Upper lobe of right lung (tissue), 1 donor: ENCODE data around the gene ZNF621. TPM values are rescaled to one million over a fixed set of nuclear protein-coding genes. Genes with fewer than 3 reads are reported as not detected.
"Not testable (repeated sequence)": the region's sequence is repeated elsewhere in the genome, so short reads cannot be mapped to it uniquely, and the experiment has no call there.

Source experiments
- ATAC-seq: fragments of 200-7000 bp; cut with Tn5 transposase; one replicate; pipeline ENCODE4 v1.9.1; 2020; ENCODE audit warnings: mild to moderate bottlenecking, moderate library complexity
- DNase-seq: peaks from one replicate; pipeline ENCODE4 v3.0.0-alpha.2; 2020
- H3K27ac ChIP-seq: fragments of 200-600 bp; one replicate; pipeline ENCODE4 v1.8.0; 2022
- H3K27me3 ChIP-seq: fragments of 200-600 bp; one replicate; pipeline ENCODE4 v1.8.0; 2022; ENCODE audit warnings: mild to moderate bottlenecking
- H3K36me3 ChIP-seq: fragments of 200-600 bp; one replicate; pipeline ENCODE4 v1.8.0; 2022
- H3K4me1 ChIP-seq: fragments of 200-600 bp; one replicate; pipeline ENCODE4 v1.8.0; 2022
- H3K4me3 ChIP-seq: fragments of 200-600 bp; one replicate; pipeline ENCODE4 v1.8.0; 2022; ENCODE audit warnings: mild to moderate bottlenecking
- H3K9me3 ChIP-seq: fragments of 200-600 bp; one replicate; pipeline ENCODE4 v1.8.0; 2022
- intact Hi-C: fragments of 100-400 bp; cut with DNase I; formaldehyde crosslinking; loops from one replicate; pipeline ENCODE4 v1.11.0; 2022
- total RNA-seq: library from RNA; stranded (reverse); fragmentation: NEBNext Ultra II Directional; extraction: Animal tissue kit (Norgen Biotek cat#: 25700); gene quantifications from one replicate; pipeline ENCODE4 v1.2.1, GENCODE V29; 2021
- TF ChIP-seq, protein P1 (sequence below): fragments of 200-600 bp; IDR thresholded peaks from one replicate; pipeline ENCODE4 v1.8.0; 2022; ENCODE audit warnings: antibody characterized with exemption
- donor health status: DM: no; HTN: yes; CAD: no; lungs with severe emphysema.

The ZNF621 gene
- total RNA-seq, 1 donor from 2014 or later = 20.1 TPM

DNA sequence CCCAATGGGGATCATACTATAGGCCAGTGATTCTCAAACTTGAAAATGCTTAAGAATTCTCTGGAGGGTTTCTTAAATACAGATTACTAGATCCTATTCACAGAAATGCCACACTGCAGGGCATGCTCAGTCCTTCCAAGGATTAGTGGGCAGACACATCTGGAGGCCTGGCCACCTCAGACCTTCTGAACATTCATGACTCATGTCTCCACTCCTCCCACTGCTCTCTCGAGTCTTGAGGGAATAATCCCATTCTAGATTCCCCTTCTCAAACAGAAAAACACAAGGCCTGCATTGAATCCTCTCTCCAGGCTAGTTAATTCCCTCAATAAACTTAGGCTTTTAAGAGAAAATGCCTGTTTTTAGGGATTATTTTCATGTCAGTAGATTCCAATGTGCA, 22.1 kb downstream of the ZNF621 start:
- Histone ChIP-seq H3K27ac (no peak overlapping the region), H3K36me3 (no peaks in the 10 kb centered on the region), H3K4me3 (no peak overlapping the region), H3K27me3 (no peaks in the 10 kb centered on the region), H3K9me3 (no peaks in the 10 kb centered on the region), H3K4me1 (no peaks in the 10 kb centered on the region)
- TF ChIP-seq, protein P1, sequence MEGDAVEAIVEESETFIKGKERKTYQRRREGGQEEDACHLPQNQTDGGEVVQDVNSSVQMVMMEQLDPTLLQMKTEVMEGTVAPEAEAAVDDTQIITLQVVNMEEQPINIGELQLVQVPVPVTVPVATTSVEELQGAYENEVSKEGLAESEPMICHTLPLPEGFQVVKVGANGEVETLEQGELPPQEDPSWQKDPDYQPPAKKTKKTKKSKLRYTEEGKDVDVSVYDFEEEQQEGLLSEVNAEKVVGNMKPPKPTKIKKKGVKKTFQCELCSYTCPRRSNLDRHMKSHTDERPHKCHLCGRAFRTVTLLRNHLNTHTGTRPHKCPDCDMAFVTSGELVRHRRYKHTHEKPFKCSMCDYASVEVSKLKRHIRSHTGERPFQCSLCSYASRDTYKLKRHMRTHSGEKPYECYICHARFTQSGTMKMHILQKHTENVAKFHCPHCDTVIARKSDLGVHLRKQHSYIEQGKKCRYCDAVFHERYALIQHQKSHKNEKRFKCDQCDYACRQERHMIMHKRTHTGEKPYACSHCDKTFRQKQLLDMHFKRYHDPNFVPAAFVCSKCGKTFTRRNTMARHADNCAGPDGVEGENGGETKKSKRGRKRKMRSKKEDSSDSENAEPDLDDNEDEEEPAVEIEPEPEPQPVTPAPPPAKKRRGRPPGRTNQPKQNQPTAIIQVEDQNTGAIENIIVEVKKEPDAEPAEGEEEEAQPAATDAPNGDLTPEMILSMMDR = no peak
- ATAC-seq (no peak), DNase-seq (no peak)
- intact Hi-C loops = no loop called here

DNA sequence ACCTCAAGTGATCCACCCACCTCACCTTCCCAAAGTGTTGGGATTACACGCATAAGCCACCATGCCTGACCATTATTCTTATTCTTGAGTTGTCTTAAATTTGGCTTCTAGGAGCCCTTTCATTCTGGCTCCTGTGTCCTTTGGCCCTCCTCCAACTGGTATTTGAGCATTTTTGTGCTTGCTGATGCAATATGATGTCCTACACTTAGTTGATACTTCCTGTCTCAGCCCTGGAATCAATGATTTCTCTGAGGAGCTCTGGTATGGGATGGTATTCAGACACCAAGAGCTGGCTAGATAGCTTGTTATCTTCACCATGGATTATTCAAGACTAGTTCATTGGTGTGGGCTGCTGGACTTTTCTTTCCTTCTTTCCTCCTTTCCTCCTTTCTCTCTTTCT, 25.4 kb downstream of the ZNF621 start:
- ATAC-seq (no peak), DNase-seq (no peak)
- TF ChIP-seq, protein P1 = no peak
- intact Hi-C loops = no loop called here
- no peak overlapping the region for H3K27ac ChIP-seq
- H3K4me3 ChIP-seq = no peak overlapping the region
- no peaks in the 10 kb centered on the region for H3K27me3 ChIP-seq
- H3K9me3 ChIP-seq = no peaks in the 10 kb centered on the region
- no peaks in the 10 kb centered on the region for H3K36me3 ChIP-seq
- H3K4me1 ChIP-seq = no peaks in the 10 kb centered on the region

DNA sequence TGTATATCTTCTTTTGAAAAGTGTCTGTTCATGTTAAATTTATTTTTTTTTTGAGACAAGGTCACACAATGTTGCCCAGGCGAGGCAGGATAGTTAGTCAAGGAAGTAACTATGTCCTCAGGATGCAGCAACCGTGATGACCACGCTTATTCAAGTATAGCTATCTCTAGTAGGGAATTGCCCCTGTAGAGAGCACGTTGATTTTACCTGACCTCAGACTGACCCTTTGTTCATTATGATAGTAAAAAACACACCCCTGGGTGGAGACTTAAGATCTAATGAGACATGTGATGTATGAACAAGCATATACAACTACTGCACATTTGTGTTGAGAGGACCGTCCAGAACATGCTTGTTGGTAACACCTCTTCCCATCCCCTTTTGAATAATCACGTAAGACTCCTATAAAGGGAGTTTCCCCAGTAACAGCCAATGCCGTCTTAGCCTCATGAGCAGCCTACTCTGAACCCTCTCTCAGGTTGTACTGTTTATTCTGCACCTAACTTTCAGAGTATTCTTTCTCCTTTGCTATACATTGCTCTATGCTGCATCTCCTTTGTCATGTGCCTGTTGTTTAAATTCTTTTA, 32.9 kb downstream of the ZNF621 start:
- DNase-seq (no peak), ATAC-seq (no peak)
- no peaks in the 10 kb centered on the region for H3K27me3 ChIP-seq
- no peak overlapping the region for H3K27ac ChIP-seq
- H3K4me3 ChIP-seq = no peak overlapping the region
- H3K4me1 ChIP-seq = no peaks in the 10 kb centered on the region
- TF ChIP-seq, protein P1 = no peak
- no peaks in the 10 kb centered on the region for H3K36me3 ChIP-seq
- intact Hi-C loops = no loop called here
- H3K9me3 ChIP-seq = no peaks in the 10 kb centered on the region

DNA sequence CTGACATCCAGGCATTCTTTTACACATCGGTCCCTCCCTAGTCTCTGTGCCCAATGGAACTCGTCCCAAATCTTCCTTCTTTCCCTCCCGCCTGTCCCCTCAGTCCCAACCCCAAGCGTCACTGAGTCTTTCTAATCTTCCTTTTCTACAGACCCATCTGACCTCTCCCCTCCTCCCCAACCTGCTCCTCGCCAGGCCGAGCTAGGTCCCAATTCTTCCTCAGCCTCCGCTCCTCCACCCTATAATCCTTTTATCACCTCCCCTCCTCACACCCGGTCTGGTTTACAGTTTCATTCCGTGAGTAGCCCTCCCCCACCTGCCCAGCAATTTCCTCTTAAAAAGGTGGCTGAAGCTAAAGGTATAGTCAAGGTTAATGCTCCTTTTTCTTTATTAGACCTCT, 37.7 kb downstream of the ZNF621 start:
- H3K36me3 ChIP-seq, DNase-seq, intact Hi-C loops, H3K27me3 ChIP-seq, H3K4me3 ChIP-seq, H3K4me1 ChIP-seq, ATAC-seq, H3K27ac ChIP-seq, H3K9me3 ChIP-seq: not testable (repeated sequence)

DNA sequence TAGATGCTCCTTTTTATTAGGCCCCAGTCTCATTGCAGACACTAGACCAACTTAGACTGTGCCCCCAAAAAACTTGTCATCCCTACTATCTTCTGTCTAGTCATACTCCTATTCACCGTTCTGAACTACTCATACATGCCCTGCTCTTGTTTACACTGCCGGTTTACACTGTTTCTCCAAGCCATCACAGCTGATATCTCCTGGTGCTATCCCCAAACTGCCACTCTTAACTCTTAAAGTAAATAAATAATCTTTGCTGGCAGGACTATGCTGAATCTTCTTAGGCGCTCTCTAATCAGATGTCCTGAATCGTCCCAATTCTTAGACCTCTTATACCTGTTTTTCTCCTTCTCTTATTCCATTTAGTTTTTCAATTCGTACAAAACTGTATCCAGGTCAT, 40.9 kb downstream of the ZNF621 start:
- intact Hi-C loops, DNase-seq, H3K9me3 ChIP-seq, H3K27me3 ChIP-seq, H3K4me1 ChIP-seq, H3K36me3 ChIP-seq, H3K4me3 ChIP-seq, ATAC-seq, H3K27ac ChIP-seq: not testable (repeated sequence)

DNA sequence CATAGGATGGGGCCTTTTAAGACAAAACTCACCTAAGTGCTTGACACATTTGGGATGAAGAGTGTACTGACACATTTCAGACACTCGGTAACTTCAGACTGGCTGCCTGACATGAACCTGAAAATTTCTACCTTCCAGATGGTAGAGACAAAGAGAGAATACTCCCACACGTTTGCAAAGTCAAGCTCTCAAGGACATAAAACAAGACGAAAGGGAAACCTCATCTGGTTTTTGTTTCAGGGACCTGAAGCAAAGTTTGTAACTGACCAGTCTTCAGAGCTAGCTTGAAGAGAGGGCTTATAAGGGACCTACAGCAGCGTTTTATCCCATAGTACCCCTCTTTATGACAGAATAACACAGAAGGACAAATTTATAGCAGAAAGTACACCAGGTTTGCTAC, 41.9 kb downstream of the ZNF621 start:
- Histone ChIP-seq H3K36me3 (no peaks in the 10 kb centered on the region), H3K4me1 (no peaks in the 10 kb centered on the region), H3K27ac (no peak overlapping the region), H3K27me3 (no peaks in the 10 kb centered on the region), H3K4me3 (no peak overlapping the region), H3K9me3 (no peaks in the 10 kb centered on the region)
- DNase-seq (no peak), ATAC-seq (no peak)
- TF ChIP-seq, protein P1 = no peak
- intact Hi-C loops = no loop called here

DNA sequence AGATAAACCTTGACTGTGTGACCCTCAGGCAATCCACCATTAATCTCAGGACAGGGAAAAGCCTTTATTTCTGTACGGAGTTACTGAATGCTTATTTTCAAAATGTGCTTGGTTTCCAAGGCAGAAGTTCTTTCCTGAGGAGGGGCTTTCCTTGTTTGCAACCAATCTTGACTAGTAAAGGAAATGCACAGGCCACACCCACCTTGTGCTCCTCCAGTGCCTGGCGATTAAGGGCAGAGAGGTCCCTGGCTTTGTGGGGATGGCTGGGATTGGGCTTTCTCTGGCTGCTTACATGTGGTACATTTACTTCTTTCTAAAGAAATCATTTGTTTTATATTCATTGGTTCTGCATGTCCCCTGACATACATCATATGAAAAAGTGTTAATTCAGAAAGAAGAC, 47.8 kb downstream of the ZNF621 start:
- TF ChIP-seq, protein P1 = no peak
- Histone ChIP-seq H3K9me3 (no peaks in the 10 kb centered on the region), H3K27ac (no peak overlapping the region), H3K27me3 (no peaks in the 10 kb centered on the region), H3K4me1 (no peaks in the 10 kb centered on the region), H3K4me3 (no peak overlapping the region), H3K36me3 (no peaks in the 10 kb centered on the region)
- no peak for ATAC-seq
- intact Hi-C loops = no loop called here
- DNase-seq = no peak
